ENCODE measurements around the gene DLK1. TPM values are rescaled to one million over a fixed set of nuclear protein-coding genes. Genes with fewer than 3 reads are reported as not detected.

The DLK1 gene
- total RNA-seq, 1 donor from 2014 or later, result not detected

GRCh38 chr14:100765991-100766390 lies 39.3 kb downstream of the DLK1 start:
- Histone ChIP-seq H3K36me3 (ENCODE audit: control insufficient read depth, insufficient read depth, low read length) (no peaks in the 10 kb centered on the region), H3K4me3 (ENCODE audit: low read depth, low read length) (no peak overlapping the region), H3K27me3 (ENCODE audit: control insufficient read depth, insufficient read depth, low read length) (peaks cover 2% of the 10 kb centered on the region)
- no peak for TF ChIP-seq CTCF (IDR thresholded peaks at IDR 0.05; ENCODE audit: insufficient read depth, low read length, poor library complexity, severe bottlenecking)
- no peak for DNase-seq (ENCODE audit: low read depth)

- no peak for TF ChIP-seq CTCF (IDR thresholded peaks at IDR 0.05; ENCODE audit: insufficient read depth, low read length, poor library complexity, severe bottlenecking)
- H3K4me3 ChIP-seq (ENCODE audit: low read depth, low read length), result no peak overlapping the region
- DNase-seq (ENCODE audit: low read depth), result no peak
- peaks cover 2% of the 10 kb centered on the region for H3K27me3 ChIP-seq (ENCODE audit: control insufficient read depth, insufficient read depth, low read length)
- H3K36me3 ChIP-seq (ENCODE audit: control insufficient read depth, insufficient read depth, low read length), result no peaks in the 10 kb centered on the region
These were observed 40.5 kb downstream of the DLK1 start for GRCh38 chr14:100767003-100767787.

GRCh38 chr14:100767788-100768536 lies 41.3 kb downstream of the DLK1 start:
- peaks cover 2% of the 10 kb centered on the region for H3K27me3 ChIP-seq (ENCODE audit: control insufficient read depth, insufficient read depth, low read length)
- H3K36me3 ChIP-seq (ENCODE audit: control insufficient read depth, insufficient read depth, low read length), result no peaks in the 10 kb centered on the region
- H3K4me3 ChIP-seq (ENCODE audit: low read depth, low read length), result no peak overlapping the region
- TF ChIP-seq CTCF (IDR thresholded peaks at IDR 0.05; ENCODE audit: insufficient read depth, low read length, poor library complexity, severe bottlenecking), result no peak
- no peak for DNase-seq (ENCODE audit: low read depth)

- peaks cover 2% of the 10 kb centered on the region for H3K27me3 ChIP-seq (ENCODE audit: control insufficient read depth, insufficient read depth, low read length)
- no peak for TF ChIP-seq CTCF (IDR thresholded peaks at IDR 0.05; ENCODE audit: insufficient read depth, low read length, poor library complexity, severe bottlenecking)
- DNase-seq (ENCODE audit: low read depth), result no peak
- no peaks in the 10 kb centered on the region for H3K36me3 ChIP-seq (ENCODE audit: control insufficient read depth, insufficient read depth, low read length)
- no peak overlapping the region for H3K4me3 ChIP-seq (ENCODE audit: low read depth, low read length)
These were observed 42.6 kb downstream of the DLK1 start for GRCh38 chr14:100769035-100769939.

GRCh38 chr14:100770046-100770445 lies 43.4 kb downstream of the DLK1 start:
- peaks cover 4% of the 10 kb centered on the region for H3K27me3 ChIP-seq (ENCODE audit: control insufficient read depth, insufficient read depth, low read length)
- H3K4me3 ChIP-seq (ENCODE audit: low read depth, low read length), result no peak overlapping the region
- no peaks in the 10 kb centered on the region for H3K36me3 ChIP-seq (ENCODE audit: control insufficient read depth, insufficient read depth, low read length)
- TF ChIP-seq CTCF (IDR thresholded peaks at IDR 0.05; ENCODE audit: insufficient read depth, low read length, poor library complexity, severe bottlenecking), result no peak
- no peak for DNase-seq (ENCODE audit: low read depth)

All from kidney epithelial cell (primary cell).